Breast epithelium (tissue), 3 donors: ENCODE results near the gene NRIP3.

Experiments used
- POLR2AphosphoS5 ChIP-seq, 3 donors: sonication (generic); formaldehyde crosslinking; IDR thresholded peaks; one replicate each; pipeline ENCODE4 v1.6.1; 2017; ENCODE audit warnings: antibody characterized with exemption in 3 of 3
- TF ChIP-seq, protein P1 (sequence below), 3 donors: fragments of 450-650 bp; IDR thresholded peaks; one replicate each; pipeline ENCODE4 v1.5.1; 2016 to 2017; ENCODE audit warnings: antibody characterized with exemption in 3 of 3, mild to moderate bottlenecking in 3 of 3, moderate library complexity in 3 of 3

DNA sequence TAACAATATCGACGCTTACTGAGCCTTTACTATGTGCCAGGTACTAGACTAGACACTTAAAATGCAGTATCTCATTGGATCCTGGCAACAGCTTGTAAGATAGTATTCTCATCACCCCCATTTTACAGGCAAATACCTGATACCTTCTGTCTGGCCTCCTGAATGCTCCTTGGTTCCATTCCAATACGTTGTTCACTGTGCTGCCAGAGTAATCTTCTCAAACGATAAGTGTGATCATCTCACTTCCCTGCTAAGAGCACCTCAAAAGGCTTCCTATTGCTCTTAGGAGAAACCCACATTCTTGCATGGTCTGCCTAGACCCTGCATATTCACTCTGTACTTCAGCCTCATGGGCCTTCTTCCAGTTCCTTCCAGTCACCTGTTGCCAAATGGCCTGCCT lies 1.3 kb upstream of the NRIP3 start:
- TF ChIP-seq, protein P1, sequence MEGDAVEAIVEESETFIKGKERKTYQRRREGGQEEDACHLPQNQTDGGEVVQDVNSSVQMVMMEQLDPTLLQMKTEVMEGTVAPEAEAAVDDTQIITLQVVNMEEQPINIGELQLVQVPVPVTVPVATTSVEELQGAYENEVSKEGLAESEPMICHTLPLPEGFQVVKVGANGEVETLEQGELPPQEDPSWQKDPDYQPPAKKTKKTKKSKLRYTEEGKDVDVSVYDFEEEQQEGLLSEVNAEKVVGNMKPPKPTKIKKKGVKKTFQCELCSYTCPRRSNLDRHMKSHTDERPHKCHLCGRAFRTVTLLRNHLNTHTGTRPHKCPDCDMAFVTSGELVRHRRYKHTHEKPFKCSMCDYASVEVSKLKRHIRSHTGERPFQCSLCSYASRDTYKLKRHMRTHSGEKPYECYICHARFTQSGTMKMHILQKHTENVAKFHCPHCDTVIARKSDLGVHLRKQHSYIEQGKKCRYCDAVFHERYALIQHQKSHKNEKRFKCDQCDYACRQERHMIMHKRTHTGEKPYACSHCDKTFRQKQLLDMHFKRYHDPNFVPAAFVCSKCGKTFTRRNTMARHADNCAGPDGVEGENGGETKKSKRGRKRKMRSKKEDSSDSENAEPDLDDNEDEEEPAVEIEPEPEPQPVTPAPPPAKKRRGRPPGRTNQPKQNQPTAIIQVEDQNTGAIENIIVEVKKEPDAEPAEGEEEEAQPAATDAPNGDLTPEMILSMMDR (IDR thresholded peaks at IDR 0.05): no peak
- no peak for TF ChIP-seq POLR2AphosphoS5 (IDR thresholded peaks at IDR 0.05)
